Hematopoietic multipotent progenitor cell (in vitro differentiated cells): ENCODE results near the gene OBP2A. TPM values are rescaled to one million over a fixed set of nuclear protein-coding genes. Genes with fewer than 3 reads are reported as not detected.

Experiments used
- DNase-seq, 3 donors: peaks; one replicate each; pipeline ENCODE4 v3.0.0-alpha.2; 2011 to 2015; ENCODE audit warnings: low read depth in 2 of 3, low spot score in 2 of 3
- total RNA-seq: library from RNA; depleted of rRNA; stranded (reverse); fragments of >200 nt; gene quantifications from one replicate; pipeline ENCODE4 v1.2.3, GENCODE V29; 2012

The OBP2A gene
- total RNA-seq, 1 donor: not detected

DNA sequence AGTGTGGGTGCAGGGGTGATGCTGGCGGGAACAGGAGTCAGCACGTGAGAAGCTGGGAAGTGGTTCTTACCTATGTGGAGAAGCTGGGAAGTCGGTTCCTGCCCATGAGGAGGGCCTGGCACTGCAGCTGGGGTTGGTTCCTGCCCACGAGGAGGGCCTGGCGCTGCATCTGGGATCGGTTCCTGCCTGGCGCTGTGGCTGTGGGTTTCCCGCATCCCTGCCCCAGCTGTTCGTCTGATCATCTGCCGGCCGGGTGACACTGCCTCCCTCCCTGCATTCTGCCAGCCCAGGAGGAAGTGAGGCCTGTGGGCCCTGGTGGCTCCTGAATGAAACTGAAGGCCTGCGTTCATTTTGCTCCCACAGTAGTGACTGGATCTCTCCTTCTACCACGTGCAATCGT is 5.1 kb downstream of the OBP2A start:
- DNase-seq: no peak

DNA sequence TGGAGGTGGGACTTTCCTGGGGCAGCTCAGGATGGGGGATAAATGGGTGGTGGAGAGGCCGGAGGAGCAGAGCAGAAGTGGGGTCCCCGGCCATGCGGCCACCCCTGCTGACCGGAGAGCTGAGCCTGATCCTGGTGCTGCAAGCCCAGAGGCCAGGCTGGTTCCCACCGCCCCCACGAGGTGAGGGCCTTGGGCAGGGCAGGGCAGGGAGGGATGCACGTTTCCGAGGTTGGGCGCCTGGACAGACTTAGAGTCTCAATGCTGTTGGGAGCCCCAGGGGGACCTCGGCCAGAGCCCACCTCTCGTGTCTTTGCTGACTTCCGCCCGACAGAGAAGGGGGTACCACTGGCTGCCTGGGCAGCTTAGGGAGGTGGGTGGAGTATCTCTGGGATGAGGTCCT is 5.5 kb downstream of the OBP2A start:
- DNase-seq: no peak

DNA sequence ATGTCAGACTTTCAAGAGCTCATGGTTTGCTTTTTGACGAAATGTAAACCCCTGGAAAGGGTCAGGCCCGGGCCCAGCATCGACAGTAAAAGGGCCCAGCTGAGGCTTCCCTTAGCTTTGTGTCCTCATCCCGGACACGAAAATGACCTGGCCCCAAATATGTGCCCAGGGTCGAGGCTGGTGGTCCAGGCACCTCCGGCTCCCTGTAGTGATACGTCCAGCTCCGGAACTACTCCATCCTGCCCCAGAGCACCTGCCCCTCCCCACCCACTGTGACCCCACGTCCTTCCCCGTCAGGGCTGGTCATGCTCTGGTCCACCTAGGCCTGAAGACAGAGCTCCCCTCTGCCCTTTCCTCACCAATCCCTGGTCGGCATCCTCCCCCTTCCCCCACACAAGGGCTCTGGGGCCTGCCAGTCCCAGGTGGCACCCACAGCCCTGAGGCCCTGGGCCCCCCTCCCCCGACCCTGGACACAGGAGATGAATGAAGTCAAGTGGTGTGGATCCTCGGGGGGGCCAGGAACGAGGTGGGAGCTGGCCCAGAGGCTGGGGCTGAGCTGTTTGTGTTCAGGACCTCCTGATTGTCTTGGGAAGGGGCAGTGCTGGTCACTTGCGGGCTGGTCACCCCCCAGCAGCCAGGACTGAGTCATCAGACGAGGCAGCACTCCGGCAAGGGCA is 6.2 kb downstream of the OBP2A start:
- DNase-seq: no peak

DNA sequence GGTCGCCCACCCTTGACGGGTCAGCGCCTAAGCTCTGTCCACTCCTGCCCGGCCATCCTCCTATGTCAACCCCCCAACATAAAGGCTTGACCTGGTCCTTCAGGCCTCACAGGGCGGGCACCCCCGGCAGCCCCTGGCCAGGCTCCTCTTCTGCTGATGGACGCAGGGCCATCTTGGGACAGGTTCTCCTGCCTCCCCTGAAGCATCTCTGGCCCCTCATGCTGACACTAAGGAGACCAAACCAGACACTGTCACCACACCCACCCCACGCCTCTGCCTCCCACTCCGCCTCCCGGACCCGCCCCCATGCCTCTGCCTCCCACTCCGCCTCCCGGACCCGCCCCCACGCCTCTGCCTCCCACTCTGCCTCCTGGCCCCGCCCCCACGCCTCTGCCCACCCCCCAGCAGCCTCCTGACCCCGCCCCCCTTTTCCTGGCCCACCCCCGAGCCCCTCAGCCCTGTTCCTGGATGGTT is 6.8 kb downstream of the OBP2A start:
- DNase-seq: no peak

DNA sequence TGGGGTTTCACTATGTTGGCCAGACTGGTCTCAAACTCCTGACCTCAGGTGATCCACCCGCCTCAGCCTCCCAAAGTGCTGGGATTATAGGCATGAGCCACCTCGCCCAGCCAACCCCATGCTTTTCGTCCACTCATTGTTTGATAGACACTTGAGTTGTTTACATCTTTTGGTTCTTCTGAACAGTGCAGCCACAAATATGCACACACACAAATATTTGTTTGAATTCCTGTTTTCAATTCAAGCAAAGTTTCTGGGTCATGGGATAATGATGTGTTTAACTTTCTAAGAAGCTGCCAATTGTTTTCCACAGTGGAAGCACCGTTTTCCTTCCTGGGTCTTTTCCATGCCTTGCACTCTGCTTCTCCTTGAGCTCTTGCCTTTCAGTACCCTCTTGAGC is 8.8 kb downstream of the OBP2A start:
- no peak for DNase-seq

DNA sequence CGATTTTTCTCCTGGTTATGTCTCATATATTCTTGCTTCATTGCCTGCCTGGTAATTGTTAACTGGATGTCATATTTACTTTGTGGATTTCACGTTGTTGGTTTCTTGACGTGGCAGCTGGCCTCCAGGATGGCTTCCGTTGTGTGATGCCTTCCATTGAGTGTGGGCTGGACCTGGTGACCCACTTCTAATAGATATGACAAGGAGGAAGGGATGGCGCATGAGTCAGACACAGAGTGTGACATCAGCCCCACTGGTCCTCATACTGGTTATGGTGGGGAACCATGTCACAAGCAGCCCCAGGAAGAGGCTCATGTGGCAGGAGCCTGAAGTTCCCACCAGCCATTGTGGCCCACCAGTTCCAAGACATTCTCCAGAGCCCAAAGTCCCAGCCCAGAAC is 9.3 kb downstream of the OBP2A start:
- no peak for DNase-seq

DNA sequence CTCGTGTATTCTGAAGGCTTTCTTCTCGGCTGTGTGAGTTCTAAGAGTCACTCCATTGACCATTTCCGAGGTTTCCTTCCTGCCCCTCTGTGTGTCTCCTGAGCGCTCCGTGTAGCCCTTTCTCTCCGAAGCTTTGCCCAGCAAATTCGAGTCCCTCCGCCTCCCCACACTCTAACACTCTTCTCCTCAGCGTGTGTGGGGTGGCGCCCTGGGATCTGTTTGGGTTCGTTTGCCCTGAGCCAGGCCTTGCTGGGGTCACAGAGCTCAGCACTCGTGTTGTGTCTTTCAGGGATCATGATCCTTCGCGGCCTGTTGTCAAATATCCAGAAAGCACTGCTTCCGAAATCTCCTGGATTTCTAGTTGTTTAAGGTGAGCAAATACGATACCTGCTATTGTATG is 10.0 kb downstream of the OBP2A start:
- no peak for DNase-seq

DNA sequence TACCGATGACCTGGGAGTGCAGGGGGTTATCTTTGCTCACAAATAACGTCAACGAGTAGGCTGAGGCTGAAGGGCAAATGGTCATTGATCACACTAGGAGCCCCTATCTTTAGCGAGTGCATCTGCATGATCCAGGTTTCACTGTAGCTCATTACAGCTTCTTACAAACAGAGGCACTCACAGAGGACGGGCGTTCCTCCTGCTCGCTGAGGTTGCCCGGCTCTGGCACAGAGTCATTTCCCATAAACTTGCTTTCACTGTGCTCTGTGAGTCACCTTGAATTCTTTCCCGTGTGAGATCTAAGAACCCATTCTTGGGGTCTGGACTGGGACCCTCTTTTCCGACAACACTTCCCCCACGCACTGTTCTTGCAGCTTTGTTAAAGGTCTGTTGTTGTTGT is 13.7 kb downstream of the OBP2A start:
- DNase-seq: no peak

DNA sequence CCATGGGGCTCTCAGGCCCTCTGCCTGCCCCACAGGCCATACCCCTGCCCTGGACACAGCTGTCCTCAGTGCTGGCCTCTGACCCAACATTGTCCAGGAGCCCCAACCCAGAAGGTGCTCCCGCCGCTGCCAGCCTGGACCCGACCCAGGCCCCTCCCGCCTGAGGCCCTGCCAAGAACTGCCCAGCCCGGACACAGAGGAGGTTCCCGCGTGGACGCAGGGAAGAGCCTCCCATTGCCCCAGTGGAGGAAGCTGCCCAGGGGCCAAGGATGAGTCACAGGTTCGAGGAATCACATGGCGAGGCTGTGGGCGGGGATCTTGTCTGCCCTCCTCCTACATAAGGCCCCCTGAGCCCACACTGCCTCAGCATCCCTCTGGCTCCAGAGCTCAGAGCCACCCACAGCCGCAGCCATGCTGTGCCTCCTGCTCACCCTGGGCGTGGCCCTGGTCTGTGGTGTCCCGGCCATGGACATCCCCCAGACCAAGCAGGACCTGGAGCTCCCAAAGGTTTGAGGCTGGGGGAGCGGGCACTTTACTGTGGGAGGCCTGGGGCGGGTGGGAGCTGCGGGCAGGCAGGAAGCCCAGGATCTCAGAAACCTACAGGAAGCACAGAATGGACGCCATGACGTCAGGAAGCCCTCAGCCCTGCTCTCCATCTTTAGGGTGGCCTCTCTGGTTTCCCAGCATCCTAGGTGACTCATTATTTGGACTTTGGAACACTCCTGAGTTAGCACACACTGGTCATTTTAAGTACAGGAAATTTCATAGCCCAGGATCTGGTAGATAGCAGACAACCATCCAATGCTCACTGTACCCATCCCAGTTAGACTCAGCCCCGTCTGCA is 15.7 kb downstream of the OBP2A start, which contains the start of gene PAEP:
TSS of gene PAEP (plus strand) at position 366 of the 844 bp plus-strand sequence.
- no peak for DNase-seq

DNA sequence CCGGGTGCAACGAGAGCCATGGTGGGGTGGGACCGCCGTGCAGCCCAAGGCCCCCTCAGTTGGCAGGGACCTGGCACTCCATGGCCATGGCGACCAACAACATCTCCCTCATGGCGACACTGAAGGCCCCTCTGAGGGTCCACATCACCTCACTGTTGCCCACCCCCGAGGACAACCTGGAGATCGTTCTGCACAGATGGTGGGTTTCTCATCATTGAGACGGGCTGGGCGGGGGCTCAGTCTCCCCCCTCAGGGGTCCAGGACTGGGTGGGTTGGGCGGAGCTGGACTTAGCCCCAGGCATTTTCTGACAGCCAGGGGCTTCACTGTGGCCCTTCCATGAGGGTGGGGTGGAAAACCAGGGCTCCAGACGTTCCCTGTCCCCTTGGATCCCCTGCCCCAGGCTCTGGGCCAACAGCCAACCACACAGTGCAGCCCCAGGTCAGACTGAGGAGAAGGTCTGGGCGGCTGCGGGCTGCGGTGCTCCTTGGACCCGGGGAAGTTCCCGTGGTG is 16.4 kb downstream of the OBP2A start:
- no peak for DNase-seq

DNA sequence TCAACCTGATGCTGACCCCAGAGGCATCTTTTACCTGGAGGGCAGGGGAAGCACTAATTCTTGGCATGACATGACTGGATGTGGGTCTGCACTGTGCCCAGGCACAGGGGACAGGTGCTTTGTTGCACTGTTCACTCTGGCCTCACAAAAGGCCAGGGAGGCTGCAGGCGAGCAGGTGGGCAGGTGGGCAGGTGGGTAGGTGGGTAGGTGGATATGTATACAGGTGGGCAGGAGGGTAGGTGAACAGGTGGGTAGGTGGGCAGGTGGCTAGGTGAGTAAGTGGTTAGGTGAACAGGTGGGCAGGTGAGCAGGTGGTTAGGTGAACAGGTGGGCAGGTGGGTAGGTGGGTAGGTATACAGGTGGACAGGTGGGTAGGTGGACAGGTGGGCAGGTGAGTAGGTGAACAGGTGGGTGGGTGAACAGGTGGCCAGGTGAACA is 17.1 kb downstream of the OBP2A start:
- no peak for DNase-seq

DNA sequence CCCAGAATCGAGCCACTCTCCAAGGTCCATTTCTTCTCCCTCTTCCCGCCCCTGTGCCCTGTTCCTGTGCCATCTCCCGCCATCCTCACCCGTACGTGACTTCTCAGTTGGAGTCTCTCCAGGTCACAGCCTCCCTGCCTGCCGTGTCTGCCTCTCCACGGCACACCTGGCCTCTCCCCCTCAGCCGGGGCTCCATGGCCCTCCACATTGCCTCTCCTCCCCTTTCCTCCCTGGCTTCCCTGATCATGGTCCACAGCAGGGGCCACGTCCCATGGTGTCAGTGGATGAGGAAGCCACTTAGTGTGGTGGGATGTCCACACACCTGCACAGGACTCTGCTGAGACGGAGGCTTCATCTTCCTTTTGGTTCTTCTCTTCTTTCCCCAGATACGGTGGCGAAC is 17.9 kb downstream of the OBP2A start:
- no peak for DNase-seq

DNA sequence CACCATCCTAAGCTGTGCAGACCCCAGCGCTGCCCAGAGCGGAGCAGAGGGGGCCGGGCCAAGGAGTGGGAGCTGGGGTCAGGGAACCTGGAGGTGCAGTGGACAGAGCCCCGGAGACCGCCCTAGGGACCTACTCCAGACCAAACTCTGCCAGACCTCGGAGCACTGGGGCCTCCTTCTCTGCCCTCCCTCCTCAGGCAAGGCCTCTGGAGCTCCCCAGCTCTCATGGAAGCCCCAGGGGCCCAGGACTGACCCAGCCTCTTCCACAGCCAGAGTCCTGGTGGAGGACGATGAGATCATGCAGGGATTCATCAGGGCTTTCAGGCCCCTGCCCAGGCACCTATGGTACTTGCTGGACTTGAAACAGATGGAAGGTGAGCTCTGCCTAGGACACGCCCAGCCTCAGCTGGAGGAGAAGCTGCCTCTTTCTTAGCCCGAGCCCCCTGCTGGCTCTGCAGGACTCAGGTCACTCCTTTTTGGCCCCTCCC is 19.3 kb downstream of the OBP2A start:
- DNase-seq: no peak

DNA sequence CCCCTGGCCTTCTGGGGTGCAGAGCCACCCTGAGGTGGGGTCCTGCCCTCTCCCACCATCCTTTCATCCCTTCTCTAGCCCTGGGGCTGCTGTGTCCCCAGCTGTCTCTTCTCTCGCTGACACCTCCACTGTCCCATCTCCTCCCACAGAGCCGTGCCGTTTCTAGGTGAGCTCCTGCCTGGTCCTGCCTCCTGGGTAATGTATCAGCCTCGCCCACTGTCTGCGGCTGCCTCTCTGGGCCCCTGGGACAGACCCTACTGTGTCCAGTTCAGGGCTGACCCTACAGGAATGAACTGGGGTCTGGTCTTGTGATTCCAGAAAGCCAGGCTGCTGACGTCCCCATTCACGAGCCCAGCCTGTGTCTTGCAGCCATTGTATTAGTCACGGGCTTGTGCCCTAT is 19.7 kb downstream of the OBP2A start:
- DNase-seq: no peak

DNA sequence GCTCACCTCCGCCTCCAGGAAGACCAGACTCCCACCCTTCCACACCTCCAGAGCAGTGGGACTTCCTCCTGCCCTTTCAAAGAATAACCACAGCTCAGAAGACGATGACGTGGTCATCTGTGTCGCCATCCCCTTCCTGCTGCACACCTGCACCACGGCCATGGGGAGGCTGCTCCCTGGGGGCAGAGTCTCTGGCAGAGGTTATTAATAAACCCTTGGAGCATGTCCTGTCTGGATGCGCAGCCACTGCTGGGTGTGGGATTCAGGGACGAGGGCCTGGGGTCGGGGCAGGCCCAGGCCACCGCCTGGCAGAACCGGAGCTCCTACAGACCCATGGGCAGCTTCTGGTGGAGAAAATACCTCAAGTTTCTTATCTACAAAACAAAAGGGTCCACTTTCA is 20.6 kb downstream of the OBP2A start:
- DNase-seq: no peak

DNA sequence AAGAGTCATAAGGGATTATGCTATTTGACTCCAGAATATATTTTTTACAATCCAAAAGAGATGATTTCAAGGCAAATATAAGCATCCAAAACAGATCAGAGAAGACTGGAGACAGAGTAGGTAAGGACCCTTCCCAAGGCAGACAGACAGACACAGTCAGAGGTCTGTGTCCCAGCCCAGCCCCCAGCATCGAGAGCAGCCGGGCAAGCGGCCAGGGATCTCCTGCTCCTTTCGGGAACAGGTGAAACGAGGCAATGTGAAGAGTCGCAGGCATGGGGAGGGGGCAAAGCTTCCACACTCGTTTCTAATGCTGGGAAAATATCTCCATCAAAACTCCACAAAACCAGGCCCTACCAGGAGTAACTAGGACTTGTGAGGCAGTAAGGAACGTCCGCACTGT is 21.4 kb downstream of the OBP2A start:
- no peak for DNase-seq

DNA sequence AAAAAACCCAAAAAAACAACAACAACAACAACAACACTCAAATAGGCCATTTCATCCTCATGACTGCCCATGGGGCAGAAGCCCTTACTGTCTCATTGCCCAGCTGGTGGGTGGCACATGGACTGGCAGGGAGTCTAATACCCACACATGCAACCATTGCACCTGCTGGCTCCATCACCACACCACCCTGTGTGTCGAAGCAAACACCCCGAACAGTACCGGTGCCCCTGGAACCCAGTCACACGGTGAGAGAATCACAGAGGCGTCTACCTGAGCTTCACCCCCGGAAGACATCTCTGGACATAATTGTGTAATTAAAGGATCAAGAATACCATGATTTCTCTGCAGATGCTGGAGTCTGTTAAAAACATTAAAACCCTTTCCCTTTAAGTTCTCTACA is 22.1 kb downstream of the OBP2A start:
- no peak for DNase-seq

DNA sequence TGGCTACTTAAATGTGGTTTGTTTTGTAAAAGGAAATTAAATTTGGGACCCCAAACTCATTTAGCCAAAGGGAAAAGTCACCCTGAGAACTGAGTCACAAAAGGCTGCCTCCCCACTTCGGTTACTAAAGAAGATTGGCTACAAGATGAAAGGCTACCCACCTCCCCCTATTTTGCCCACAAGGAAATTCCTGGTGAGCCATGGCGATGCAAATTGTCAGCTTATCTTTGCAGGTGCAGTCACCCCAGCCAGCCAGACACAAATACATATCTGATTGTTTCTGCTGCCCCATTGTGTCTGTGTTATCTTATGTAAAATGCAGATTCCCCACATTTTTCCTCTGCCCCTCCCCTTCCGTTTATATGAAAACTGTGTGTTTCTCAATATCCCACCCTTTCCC is 24.5 kb downstream of the OBP2A start:
- no peak for DNase-seq

DNA sequence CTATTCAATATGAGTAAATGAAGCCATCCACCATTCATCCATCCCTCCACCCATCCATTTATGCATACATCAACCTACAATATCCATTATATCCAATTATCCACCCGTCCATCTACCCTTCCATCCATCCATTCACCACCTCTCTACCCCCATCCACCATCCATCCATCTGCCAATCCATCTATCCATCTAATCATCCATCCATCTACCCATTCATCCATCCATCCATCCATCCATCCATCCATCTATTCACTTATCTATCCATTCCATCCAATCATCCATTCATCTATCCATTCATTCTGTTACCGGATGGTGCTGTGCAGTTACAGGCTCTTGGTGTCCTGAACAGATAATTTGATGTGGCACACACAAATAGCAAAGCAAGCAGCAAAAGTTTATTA is 26.3 kb downstream of the OBP2A start:
- DNase-seq: no peak

DNA sequence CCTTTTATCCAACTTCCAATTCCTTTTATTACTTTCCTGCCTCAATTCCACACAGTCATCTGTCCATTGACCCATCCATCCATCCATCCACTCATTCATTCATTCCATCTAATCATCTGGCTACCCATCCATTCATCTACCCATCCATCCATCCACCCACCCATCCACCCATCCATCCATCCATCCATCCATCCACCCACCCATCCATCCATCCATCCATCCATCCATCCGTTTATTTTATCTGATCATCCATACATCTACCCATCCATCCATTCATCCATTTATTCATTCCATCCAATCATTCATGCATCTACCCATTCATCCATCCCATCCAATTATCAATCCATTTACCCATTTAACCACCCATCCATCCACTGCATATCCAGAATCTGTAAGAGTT is 27.2 kb downstream of the OBP2A start:
- DNase-seq: no peak

DNA sequence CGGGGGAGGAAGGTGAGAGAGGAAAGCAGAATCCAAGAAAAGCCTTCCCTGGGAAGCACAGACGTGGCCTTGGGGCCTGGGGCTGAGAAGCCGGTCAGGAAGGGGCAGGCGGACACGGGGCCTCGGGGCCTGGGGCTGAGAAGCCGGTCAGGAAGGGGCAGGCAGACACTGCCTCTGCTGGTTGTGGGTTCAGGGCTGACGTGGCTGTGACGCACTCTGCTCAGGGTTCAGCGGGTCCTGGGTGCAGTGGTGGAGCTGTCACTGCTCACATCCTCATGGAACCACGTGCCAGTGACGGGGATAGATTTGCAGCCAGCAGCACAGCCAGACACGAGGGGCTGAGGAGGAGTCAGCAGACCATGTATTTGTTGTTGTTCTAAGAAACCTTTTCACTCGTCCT is 28.4 kb downstream of the OBP2A start:
- DNase-seq: no peak

DNA sequence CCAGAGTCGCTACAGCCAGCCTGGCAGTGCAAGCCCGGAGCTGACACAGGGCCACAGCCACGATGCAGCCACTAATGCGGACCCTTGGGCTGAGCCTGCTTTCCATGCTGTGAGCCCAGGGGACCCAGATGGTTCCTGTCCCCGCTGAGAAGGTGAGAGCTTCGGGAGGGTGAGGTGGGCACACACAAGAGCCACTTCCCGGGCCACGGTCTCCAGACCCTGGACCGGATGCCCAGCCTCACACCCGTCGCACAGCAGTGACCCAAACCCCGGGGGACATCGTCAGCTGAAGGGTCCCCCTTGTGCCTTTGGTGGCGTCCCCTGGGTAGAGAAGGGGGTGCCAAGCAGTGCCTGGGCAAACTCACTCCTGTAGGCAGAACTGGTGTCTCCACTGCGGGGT is 29.0 kb downstream of the OBP2A start:
- no peak for DNase-seq
